GM21447 (cell line): ENCODE measurements around the gene PGRMC1.
A peak's percentile ranks its signal among the peaks of the same experiment; 100 is the strongest.
"Not testable (repeated sequence)": the region's sequence is repeated elsewhere in the genome, so short reads cannot be mapped to it uniquely, and the experiment has no call there.

ENCODE experiments used
- ATAC-seq: cut with Tn5 transposase; IDR thresholded peaks from one replicate; pipeline ENCODE4 v1.9.1; 2021; ENCODE audit not compliant: unreplicated experiment

Gene PGRMC1

DNA sequence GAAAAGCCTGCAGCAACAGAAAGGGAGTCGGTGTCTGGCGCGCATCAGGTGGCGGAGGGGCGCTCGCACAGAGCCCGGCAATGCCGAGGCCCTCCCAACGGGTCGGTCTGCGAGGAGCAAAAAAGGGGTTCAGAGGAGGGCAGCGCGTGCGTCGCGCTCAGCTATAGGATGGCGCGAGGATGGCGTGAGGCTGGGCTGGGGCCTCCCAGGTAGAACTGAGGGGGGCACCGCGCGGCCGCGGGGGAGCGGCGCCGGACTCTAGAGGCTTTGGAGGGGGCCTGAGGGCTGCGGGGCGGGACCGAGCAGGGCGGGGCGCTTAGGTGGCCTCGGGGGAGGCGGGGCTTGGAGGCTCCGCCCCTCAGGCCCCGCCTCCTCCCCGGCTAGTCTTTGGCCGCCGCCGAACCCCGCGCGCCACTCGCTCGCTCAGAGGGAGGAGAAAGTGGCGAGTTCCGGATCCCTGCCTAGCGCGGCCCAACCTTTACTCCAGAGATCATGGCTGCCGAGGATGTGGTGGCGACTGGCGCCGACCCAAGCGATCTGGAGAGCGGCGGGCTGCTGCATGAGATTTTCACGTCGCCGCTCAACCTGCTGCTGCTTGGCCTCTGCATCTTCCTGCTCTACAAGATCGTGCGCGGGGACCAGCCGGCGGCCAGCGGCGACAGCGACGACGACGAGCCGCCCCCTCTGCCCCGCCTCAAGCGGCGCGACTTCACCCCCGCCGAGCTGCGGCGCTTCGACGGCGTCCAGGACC is at the start of gene PGRMC1:
Gene PGRMC1 (plus strand): TSS at position 414 of the 751 bp plus-strand sequence. CDS start 79 bp downstream, at position 493.
- peak; percentile 87 for ATAC-seq

DNA sequence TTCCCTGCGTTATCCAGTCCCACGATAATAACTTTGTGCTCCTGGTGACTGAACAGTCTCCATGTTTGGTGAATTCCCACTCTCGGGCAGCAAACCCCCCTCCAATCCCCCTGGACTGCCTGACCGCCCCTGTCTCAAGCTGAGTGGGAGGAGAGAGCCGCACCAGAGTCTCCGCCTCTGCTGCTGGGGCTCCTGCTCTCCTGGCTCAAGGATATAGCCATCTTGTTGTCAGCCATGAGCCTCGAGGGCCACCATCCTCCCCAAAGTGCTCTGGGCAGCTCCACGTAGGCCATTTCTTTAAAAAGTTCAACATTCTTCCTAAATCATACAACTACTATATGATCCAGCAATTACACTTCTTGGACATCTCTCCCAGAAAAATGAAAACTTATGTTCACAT is 49.3 kb upstream of the PGRMC1 start:
- no peak for ATAC-seq

DNA sequence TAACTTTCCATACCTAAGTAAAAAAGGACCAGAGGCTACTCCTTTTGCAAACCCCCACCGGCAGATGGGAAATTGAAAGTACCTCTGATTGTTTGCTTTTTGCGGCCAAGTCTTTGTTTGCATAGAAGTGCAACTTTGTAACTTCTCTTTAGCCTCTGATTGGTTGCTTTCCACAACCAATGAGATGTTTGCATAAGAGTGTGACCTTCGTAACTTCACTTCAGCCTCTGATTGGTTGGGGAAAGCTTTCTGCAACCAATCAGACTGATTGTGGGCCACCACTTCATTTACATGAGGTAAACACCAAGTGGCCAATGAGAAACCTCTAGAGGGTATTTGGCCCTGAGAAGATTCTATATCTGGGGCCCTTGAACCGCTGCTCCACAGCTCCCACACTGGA is 48.8 kb upstream of the PGRMC1 start:
- no peak for ATAC-seq

DNA sequence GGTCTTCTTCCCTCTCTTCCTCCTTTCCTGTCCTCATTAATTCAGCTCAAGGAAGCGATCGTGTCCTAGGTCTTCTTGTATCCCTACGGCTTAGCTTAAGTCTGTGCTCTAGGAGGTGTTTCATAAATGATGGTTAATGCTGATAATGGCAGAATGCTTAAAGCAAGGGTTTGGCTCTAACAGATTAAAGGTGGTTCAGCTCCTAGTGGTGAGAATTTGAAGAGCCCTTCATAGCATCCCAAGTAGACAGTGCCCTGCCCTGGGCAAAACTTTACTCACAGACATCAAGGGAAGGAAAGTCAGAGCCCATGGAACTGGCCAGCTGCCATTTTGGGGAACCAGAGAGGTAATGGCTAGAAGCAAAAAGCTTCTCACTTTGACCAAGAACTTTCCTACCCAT is 47.0 kb upstream of the PGRMC1 start:
- no peak for ATAC-seq

DNA sequence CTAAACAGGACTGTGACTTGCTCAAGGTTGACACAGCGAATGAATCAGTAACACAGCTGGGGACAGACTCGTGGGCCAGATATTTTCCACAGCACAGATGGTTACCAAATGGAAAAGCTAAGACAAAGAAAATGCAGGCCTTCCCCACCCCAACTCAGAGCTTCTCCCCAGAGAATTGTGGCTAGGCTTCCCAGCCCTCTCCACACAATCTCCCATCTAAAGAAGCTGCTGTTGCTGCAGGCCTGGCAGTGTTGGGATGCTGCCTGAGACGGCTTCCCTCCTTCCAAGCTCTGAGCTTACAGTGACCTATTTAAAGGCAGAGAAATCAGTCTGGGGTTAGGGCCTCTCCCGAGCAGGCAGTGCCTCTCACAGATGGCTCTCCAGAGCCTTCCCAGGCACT is 46.5 kb upstream of the PGRMC1 start:
- ATAC-seq, result no peak

DNA sequence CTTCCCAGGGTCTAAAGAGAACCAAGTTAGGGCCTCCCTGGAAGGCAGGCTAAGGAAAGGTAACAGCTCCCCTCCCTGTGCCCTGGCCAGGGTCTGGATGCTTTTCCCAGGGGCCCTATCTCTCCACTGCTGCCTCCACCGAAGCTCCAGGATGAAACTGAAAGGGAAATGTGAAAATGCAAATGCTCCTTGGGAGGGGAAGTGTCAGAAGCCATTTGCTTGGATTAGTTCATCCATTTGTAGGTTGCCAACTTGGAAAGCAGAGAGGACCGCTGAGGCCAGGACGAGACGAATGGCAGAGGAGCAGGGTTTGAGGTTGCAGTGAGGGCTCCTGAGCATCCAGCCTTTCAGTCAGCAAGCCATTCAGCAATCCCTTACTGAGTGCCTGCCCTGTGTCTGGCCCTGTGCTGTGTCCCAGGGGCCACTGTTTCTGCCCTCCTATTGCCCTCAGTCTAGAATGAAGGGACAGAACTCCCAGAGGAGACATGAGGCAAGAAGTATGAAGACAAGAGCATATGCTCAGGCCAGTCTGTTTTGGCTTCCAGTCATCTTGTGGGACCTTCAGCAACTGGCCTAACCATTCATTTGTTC is 45.9 kb upstream of the PGRMC1 start:
- ATAC-seq, result no peak

DNA sequence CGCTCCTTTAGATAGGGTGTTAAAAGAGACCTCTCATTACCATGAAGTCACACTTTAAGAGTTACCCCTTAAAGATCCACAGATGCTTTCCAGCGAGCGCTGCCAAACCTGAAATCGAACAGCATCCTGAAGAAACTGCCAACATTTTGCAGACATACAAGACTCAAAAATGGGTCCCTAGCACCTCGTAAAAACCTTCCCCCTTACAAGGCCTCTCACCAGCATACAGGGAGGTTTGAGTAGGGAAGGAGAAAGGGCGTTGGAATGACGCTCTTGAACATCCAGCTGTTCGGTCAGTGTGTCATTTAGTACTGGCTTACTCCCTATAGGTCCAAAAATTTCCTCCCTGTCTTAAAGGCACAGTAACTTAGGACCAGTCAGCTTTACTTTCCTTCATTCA is 45.3 kb upstream of the PGRMC1 start:
- no peak for ATAC-seq

DNA sequence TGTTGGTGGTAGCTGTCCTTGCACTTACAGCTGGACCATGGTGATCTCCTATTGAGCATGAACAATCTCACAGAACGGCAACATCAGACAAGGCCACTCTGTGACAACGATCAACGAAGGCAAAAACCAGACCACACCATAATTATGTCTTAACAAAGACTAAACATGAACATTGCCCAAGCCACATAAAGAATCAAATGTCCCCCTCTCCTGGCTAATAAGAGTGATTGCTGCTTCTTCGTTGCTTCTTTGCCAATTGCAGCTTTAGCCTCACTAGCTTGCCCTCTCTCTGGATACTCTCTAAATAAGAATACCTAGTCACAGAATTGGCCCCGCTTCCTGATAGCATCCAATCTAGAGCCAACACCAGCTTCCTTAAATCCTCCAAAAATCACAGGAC is 41.5 kb upstream of the PGRMC1 start:
- no peak for ATAC-seq

DNA sequence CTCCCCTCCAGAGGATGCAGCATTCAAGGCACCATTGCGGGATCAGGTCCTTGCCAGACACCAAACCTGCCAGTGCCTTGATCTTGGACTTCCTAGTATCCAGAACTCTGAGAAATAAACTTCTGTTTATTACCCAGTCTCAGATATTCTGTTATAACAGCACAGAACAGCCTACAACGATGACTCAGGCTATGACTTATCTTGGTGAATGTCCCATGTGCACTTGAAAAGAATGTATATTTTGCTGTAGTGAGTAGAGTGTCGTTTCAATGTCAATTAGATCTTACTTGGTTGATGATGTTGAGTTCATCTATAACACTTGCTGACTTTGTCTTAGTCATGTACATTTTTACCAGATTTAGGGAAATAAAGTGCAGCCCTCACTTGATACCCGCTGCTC is 34.5 kb upstream of the PGRMC1 start:
- no peak for ATAC-seq

DNA sequence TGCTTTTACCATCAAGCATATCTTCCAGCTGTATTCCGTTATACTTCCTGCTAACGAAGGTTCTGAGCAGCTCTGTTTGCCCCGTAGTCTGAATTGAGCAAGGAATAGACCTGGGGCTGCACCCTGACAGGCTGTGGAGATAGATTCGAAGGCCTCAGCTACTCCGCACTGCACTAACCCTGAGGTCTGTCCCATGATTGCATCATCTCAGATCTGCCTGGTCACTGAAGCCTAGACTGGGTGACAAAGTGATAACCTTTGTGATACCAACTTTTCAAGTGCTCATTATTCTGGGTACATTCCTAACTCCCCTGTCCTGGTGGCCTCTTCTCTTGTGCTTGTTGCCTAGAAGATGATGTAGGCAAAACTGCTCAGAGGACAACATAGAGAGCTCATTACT is 29.9 kb upstream of the PGRMC1 start:
- ATAC-seq, result no peak

DNA sequence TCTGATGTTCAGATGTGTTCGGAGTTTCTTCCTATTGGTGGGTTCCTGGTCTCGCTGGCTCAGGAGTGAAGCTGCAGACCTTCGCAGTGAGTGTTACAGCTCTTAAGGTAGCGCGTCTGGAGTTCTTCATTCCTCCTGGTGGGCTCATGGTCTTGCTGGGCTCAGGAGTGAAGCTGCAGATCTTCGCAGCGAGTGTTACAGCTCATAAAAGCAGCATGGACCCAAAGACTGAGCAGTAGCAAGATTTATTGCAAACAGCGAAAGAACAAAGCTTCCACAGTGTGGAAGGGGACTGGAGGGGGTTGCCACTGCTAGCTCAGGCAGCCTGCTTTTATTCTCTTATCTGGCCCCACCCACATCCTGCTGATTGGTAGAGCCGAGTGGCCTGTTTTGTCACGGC is 28.6 kb upstream of the PGRMC1 start:
- not testable (repeated sequence) for ATAC-seq

DNA sequence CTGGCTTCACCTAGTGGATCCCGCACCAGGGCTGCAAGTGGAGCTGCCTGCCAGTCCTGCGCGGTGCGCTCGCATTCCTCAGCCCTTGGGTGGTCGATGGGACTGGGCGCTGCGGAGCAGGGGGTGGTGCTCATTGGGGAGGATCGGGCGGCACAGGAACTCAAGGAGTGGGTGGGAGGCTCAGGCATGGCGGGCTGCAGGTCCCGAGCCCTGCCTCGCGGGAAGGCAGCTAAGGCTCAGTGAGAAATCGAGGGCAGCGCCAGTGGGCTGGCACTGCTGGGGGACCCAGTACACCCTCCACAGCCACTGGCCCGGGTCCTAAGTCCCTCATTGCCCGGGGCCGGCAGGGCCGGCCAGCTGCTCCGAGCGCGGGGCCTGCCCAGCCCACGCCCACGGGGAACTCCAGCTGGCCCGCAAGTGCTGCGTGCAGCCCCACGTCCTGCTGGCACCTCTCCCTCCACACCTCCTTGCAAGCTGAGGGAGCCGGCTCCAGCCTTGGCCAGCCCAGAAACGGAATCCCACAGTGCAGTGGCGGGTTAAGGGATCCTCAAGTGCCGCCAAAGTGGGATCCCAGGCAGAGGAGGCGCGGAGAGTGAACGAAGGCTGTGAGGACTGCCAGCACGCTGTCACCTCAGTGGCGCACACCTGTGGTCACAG is 27.6 kb upstream of the PGRMC1 start:
- no peak for ATAC-seq

DNA sequence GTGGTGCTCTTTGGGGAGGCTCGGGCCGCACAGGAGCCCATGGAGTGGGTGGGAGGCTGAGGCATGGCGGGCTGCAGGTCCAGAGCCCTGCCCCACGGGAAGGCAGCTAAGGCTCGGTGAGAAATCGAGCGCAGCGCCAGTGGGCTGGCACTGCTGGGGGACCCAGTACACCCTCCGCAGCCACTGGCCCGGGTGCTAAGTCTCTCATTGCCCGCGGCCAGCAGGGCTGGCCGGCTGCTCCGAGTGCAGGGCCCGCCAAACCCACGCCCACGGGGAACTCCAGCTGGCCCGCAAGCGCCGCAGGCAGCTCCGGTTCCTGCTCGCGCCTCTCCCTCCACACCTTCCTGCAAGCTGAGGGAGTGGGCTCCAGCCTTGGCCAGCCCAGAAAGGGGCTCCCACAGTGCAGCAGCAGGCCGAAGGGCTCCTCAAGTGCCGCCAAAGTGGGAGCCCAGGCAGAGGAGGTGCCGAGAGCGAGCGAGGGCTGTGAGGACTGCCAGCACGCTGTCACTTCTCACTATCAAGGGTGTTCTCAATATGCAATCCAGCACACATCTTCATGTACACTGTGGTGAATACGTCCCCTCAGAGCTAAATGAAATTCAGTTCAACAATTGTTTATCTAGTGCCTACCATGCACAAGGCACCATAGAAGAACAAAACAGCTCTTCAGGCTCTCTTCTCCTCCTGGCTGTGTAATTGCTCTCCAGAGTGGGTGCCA is 25.0 kb upstream of the PGRMC1 start:
- not testable (repeated sequence) for ATAC-seq

DNA sequence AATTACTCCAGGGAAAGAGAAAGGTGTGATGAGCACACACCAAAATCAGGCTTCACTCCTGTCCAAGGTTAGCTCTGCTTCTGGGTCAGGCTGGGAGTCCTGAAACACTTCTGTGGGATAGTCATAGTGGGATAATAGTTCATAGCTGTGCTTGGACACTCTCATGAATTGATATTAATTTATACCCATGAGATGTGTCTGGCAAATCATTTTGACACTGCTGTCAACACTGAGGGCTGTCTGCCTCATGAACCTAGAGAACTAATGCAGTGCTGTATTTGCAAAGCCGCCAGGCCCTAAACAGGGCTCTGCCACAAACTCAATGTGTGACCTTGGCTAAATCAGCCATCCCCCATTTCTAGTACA is 24.5 kb upstream of the PGRMC1 start:
- ATAC-seq, result no peak

DNA sequence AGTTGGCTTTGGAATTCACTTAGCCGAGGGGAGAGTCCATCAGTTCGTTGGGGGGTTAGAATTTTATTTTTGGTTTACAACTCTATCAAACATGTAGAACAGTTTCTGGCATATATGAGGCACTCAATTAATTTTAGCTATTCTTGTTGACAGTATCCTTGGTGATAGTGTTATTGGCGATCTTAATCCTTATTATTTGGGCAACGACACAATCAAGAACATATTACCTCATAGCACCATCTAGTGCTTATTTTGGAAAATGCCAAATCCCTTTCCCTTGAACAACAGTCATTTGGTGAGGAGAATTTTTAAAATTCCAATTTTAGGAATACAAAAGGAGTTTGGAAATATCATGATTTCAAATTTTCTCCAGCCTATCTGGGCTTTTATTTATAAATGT is 17.9 kb upstream of the PGRMC1 start:
- ATAC-seq, result no peak

DNA sequence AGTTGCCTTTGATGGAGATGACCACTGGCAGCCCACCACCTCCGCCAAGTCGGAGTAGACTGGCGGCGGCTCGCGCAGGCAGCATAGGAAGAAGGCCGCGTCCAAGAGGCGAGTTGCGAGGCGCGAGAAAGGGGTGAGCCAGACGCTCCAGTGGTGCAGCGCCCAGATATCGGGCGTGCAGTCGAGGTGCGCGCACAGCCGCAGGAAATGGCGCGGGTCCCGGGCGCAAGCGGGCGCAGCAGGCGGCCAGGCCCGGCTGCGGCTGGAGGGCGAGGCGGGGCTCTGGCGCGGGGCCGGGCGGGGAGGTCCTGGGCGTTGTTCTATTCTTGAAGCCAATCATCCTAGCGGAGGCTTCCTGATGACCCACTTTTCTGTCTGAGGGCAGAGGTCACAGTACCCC is 13.2 kb upstream of the PGRMC1 start:
- no peak for ATAC-seq

DNA sequence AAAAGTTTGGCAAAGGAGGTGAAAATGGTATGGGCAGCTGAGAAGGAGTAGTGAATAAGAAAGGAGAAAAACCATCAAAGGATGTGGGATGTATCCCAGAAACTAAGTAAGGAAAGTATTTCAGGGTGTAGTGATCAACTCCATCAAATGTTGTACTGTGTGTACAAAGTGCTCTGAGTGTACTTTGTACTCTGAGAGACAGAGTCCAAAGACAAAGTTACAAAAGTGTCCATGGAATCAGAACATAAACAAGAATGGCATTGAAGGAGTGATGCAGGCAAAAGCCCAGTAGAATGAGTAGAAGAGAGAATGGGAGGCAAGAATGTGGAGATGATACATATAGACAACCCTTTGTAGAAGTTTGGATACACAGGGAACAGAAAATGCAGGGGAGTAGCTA is 12.3 kb upstream of the PGRMC1 start:
- ATAC-seq, result no peak

DNA sequence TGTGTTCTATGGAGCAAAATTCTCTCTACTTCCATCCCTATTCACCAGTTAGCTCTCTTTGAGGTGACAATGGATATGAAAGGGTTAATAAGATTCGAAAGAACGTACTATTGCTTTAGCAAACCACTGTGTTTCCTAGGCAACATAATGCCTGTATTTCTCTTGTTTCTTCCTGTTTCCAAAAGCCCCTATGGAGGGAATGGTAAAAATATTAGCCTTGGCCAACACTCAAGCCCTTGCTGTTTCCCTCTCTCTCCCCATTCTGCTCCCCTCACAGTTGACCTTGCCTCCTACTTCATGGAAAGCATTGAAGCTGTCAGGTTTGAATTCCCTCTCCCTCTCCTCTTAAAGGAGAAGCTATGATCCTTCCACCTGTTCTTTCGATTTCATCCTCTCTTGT is 9.6 kb upstream of the PGRMC1 start:
- no peak for ATAC-seq

DNA sequence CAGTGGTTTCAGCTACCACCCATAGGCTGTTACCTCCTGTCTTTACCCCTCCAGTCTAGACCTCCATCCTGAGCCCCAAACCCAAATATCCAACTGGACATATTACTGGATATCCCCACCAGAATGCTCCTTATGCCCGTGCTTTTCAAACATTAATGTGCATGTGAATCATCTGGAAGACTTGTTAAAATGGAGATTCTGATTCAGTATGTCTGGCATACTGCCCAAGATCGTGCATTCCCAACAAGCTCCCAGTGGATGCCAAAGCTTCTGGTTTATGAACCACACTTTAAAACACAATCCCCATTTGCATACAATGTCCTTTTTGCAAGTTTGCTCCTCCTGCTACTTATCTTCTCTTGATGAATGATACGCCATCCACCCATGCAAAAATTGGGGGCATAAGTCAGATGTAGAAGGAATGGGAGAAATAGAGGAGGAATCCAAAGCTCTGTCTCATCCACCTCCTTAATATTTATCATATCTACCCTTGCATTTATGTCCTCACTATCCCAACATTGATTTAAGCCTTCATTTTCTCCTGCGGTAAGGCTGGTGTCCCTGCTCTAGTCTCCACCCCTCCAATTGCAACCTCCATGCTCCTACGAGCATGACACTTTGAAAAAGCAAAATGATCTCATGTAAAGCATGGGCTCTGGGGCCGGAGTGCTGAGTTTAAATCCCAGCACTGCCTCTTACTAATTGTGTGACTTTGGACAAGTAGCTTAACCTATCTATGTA is 7.4 kb upstream of the PGRMC1 start:
- no peak for ATAC-seq

DNA sequence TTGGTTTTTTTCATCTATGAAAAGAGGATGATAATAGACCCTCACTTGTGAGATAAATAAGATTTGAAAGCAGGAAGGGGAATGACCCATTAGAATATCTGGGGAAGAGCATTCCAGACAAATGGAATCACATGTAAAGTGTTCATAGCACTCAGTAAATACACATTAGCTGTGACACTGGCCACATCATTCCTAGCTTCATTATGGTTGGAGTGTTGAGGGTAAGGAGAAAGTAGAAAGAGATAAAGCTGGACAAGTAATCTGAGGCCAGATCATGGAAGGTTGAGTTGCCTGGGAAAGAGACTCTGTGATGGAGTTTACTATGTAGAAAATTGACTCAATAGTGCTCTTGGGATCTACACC is 6.9 kb upstream of the PGRMC1 start:
- ATAC-seq, result no peak

DNA sequence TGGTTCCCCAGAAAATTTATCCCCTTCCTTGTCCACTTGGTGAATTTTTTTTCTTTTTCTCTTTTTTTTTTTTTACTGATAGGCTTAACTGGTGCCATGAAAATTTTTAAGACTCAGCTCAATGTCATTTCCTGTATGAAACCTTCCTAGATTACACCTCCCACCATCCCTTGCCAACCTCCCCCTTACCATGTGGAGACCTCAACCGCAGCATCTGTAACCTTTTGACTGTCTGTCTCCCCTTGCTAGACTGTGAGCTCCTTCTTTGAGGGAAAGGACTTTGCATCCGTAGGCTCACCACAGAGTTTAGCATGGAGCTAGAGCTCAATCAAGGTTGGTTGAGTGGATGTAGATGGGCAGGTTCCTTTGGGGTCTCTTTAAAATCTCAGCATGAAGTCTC is 5.2 kb upstream of the PGRMC1 start:
- no peak for ATAC-seq
